ENCODE measurements around the gene GGN. TPM values are rescaled to one million over a fixed set of nuclear protein-coding genes. Genes with fewer than 3 reads are reported as not detected.

GGN gene
- total and polyA plus RNA-seq, 7 donors, result 0.28 TPM; not detected in 6

GRCh38 chr19:38375098-38375493 lies 12.7 kb downstream of the GGN start:
- DNase-seq, result no peak
- intact Hi-C loops (cut with DNase I), result no loop called here
- no peaks in the 10 kb centered on the region for H3K9me3 ChIP-seq
- no peak for TF ChIP-seq POLR2A (IDR thresholded peaks at IDR 0.05)
- TF ChIP-seq, protein P1, sequence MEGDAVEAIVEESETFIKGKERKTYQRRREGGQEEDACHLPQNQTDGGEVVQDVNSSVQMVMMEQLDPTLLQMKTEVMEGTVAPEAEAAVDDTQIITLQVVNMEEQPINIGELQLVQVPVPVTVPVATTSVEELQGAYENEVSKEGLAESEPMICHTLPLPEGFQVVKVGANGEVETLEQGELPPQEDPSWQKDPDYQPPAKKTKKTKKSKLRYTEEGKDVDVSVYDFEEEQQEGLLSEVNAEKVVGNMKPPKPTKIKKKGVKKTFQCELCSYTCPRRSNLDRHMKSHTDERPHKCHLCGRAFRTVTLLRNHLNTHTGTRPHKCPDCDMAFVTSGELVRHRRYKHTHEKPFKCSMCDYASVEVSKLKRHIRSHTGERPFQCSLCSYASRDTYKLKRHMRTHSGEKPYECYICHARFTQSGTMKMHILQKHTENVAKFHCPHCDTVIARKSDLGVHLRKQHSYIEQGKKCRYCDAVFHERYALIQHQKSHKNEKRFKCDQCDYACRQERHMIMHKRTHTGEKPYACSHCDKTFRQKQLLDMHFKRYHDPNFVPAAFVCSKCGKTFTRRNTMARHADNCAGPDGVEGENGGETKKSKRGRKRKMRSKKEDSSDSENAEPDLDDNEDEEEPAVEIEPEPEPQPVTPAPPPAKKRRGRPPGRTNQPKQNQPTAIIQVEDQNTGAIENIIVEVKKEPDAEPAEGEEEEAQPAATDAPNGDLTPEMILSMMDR (IDR thresholded peaks at IDR 0.05), result no peak
- TF ChIP-seq EP300 (IDR thresholded peaks at IDR 0.05), result no peak
- no peak for TF ChIP-seq POLR2AphosphoS5 (IDR thresholded peaks at IDR 0.05)
- H3K36me3 ChIP-seq, result peaks cover 12 to 39% (median 21%) of the 10 kb centered on the region in 4 donors
- peaks cover 0 to 26% (median 22%) of the 10 kb centered on the region in 4 donors for H3K4me1 ChIP-seq
- H3K27me3 ChIP-seq, result peaks cover 0 to 8% (median under 1%) of the 10 kb centered on the region in 3 donors
- H3K27ac ChIP-seq, result peak overlapping the region; percentile 86 to 93 (median 90)
- H3K4me3 ChIP-seq, result peak overlapping the region; percentile 70 to 84 (median 77)
- WGBS, 2 donors, result 1% methylated on average over 18 of the region's 18 CpGs

- Histone ChIP-seq H3K27ac (peak within 1 kb of the TSS; percentile 86 to 93 (median 90)), H3K36me3 (peaks cover 9 to 33% (median 17%) of the 10 kb centered on the region in 4 donors), H3K9me3 (no peaks in the 10 kb centered on the region), H3K4me3 (peak within 1 kb of the TSS; percentile 70 to 84 (median 77)), H3K27me3 (peaks cover 0 to 3% (median 0%) of the 10 kb centered on the region in 3 donors), H3K4me1 (peaks cover 0 to 26% (median 22%) of the 10 kb centered on the region in 4 donors)
- TF ChIP-seq, protein P1 (IDR thresholded peaks at IDR 0.05), result no peak
- TF ChIP-seq POLR2AphosphoS5 (IDR thresholded peaks at IDR 0.05) (peak; percentile 85 to 96 (median 95)), POLR2A (IDR thresholded peaks at IDR 0.05) (peak; percentile 88 to 90), EP300 (IDR thresholded peaks at IDR 0.05) (peak in 1 of 4 donors; percentile 52)
- intact Hi-C loops (cut with DNase I), result loop anchor here (1.0 kb wide), 1 partner anchor 38 kb away; no protein-coding TSS in a partner anchor
- DNase-seq, result peak; percentile 100
- 0% methylated on average over 65 of the region's 65 CpGs for WGBS, 2 donors
Measured at GRCh38 chr19:38374332-38375097, 13.3 kb downstream of the GGN start, which contains the start of gene PSMD8. Gene PSMD8 (plus strand): TSS chr19:38374571. CDS start chr19:38374602, 31 bp downstream.

- Histone ChIP-seq H3K27ac (peak overlapping the region; percentile 86 to 93 (median 90)), H3K4me1 (peaks cover 0 to 26% (median 22%) of the 10 kb centered on the region in 4 donors), H3K4me3 (peak overlapping the region; percentile 4 to 77 (median 74)), H3K27me3 (peaks cover 0 to 3% (median 0%) of the 10 kb centered on the region in 3 donors), H3K9me3 (no peaks in the 10 kb centered on the region), H3K36me3 (peaks cover 5 to 27% (median 12%) of the 10 kb centered on the region in 4 donors)
- WGBS, 2 donors, result 62 to 76% methylated on average over 6 of the region's 6 CpGs
- TF ChIP-seq POLR2AphosphoS5 (IDR thresholded peaks at IDR 0.05) (no peak), EP300 (IDR thresholded peaks at IDR 0.05) (no peak), POLR2A (IDR thresholded peaks at IDR 0.05) (no peak)
- TF ChIP-seq, protein P1 (IDR thresholded peaks at IDR 0.05), result no peak
- intact Hi-C loops (cut with DNase I), result loop anchor here (1.0 kb wide), 1 partner anchor 38 kb away; no protein-coding TSS in a partner anchor
- DNase-seq, result no peak
Measured at GRCh38 chr19:38373907-38374331, 13.9 kb downstream of the GGN start.

DNA sequence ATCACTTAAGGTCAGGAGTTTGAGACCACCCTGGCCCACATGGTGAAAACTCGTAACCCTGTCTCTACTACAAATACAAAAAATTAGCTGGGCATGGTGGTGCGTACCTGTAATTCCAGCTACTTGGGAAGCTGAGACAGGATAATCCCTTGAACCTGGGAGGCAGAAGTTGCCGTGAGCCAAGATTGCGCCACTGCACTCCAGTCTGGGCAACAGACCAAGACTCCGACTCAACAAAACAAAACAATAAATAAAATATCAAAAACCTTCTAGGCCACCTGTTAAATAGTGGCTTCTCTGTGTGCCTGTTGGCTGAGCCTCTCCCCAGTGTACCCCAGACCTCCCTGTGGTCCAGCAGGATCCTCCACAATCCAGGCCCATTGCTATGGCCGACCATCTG lies 16.8 kb downstream of the GGN start:
- peaks cover 0 to 2% (median under 1%) of the 10 kb centered on the region in 4 donors for H3K36me3 ChIP-seq
- H3K4me3 ChIP-seq, result no peak overlapping the region
- H3K27me3 ChIP-seq, result peaks cover 0 to 27% (median 12%) of the 10 kb centered on the region in 3 donors
- no peak for DNase-seq
- intact Hi-C loops (cut with DNase I), result no loop called here
- peaks cover 0 to 11% (median 10%) of the 10 kb centered on the region in 4 donors for H3K4me1 ChIP-seq
- no peaks in the 10 kb centered on the region for H3K9me3 ChIP-seq
- no peak for TF ChIP-seq POLR2A (IDR thresholded peaks at IDR 0.05)
- TF ChIP-seq EP300 (IDR thresholded peaks at IDR 0.05), result no peak
- TF ChIP-seq POLR2AphosphoS5 (IDR thresholded peaks at IDR 0.05), result no peak
- TF ChIP-seq, protein P1 (IDR thresholded peaks at IDR 0.05), result no peak
- no peak overlapping the region for H3K27ac ChIP-seq
- 76 to 87% methylated on average over 6 of the region's 6 CpGs for WGBS, 2 donors

Measured in sigmoid colon (tissue), 7 donors.